Gastroesophageal sphincter (tissue), 4 donors: Measurements from ENCODE around the gene ATP4B. TPM values are rescaled to one million over a fixed set of nuclear protein-coding genes. Genes with fewer than 3 reads are reported as not detected.

Source experiments
- ATAC-seq: fragments of 150-250 bp; one replicate; pipeline ENCODE4 v1.9.1; 2016; ENCODE audit warnings: mild to moderate bottlenecking, moderate library complexity
- H3K27ac ChIP-seq, 4 donors: fragments of 200-600 bp; sonication (generic) in 3 of 4; 1 replicate in 3 of 4; 2 replicates in 1 of 4; pipeline ENCODE4 v1.5.1; 2016 to 2019
- H3K27me3 ChIP-seq: fragments of 200-600 bp; sonication (generic); one replicate; pipeline ENCODE4 v1.5.1; 2019
- H3K36me3 ChIP-seq, 2 donors: fragments of 200-600 bp; sonication (generic); one replicate each; pipeline ENCODE4 v1.5.1; 2019; ENCODE audit warnings: control low read depth in 1 of 2
- H3K4me1 ChIP-seq, 3 donors: fragments of 200-600 bp; sonication (generic); 1 replicate in 2 of 3; 2 replicates in 1 of 3; pipeline ENCODE4 v1.5.1; 2016 to 2019; ENCODE audit warnings: control low read depth in 2 of 3
- H3K4me3 ChIP-seq, 2 donors: fragments of 200-600 bp; sonication (generic); one replicate each; pipeline ENCODE4 v1.5.1; 2019; ENCODE audit warnings: mild to moderate bottlenecking in 1 of 2, moderate library complexity in 1 of 2
- H3K9me3 ChIP-seq, 3 donors: fragments of 200-600 bp; sonication (generic); one replicate each; pipeline ENCODE4 v1.5.1; 2017 to 2019; ENCODE audit warnings: control low read depth in 2 of 3
- CTCF ChIP-seq, 4 experiments: fragments of 200-600 bp in 2 of 4; fragments of 450-650 bp in 2 of 4; sonication (generic) in 1 of 4; IDR thresholded peaks; one replicate each; pipeline ENCODE4 v1.5.1; 2017 to 2019; ENCODE audit warnings: antibody characterized with exemption in 4 of 4, mild to moderate bottlenecking in 2 of 4, moderate library complexity in 2 of 4
- EP300 ChIP-seq: sonication (generic); formaldehyde crosslinking; IDR thresholded peaks from one replicate; pipeline ENCODE4 v1.6.1; 2017; ENCODE audit warnings: antibody characterized with exemption, mild to moderate bottlenecking
- POLR2A ChIP-seq, 2 donors: fragments of 450-650 bp; IDR thresholded peaks; one replicate each; pipeline ENCODE4 v1.6.1; 2017; ENCODE audit warnings: antibody characterized with exemption in 2 of 2, mild to moderate bottlenecking in 2 of 2, moderate library complexity in 1 of 2
- POLR2AphosphoS5 ChIP-seq: sonication (generic); formaldehyde crosslinking; IDR thresholded peaks from one replicate; pipeline ENCODE4 v1.6.1; 2017; ENCODE audit warnings: antibody characterized with exemption
- WGBS, 2 donors: methylation state at CpG; one replicate each; pipeline ENCODE4 v1.1.5; 2018; ENCODE audit warnings: low coverage in 1 of 2; 5-methylcytosine and 5-hydroxymethylcytosine counted together
- total RNA-seq, 4 donors: library from RNA; depleted of rRNA; stranded (reverse); fragments of >200 nt; gene quantifications; one replicate each; pipeline ENCODE4 v1.1.0, GENCODE V29; 2016

ATP4B gene
- total RNA-seq, 4 donors from 2014 or later: not detected

- no peak for ATAC-seq
- 93 to 96% methylated on average over 11 to 21 of the region's 42 CpGs for WGBS, 2 donors
- H3K27me3 ChIP-seq: no peaks in the 10 kb centered on the region
- no peaks in the 10 kb centered on the region for H3K4me1 ChIP-seq
- H3K27ac ChIP-seq: no peak overlapping the region
- no peaks in the 10 kb centered on the region for H3K9me3 ChIP-seq
- no peak overlapping the region for H3K4me3 ChIP-seq
- H3K36me3 ChIP-seq: peaks cover 0 to 87% of the 10 kb centered on the region in 2 donors
- no peak for TF ChIP-seq POLR2AphosphoS5
- TF ChIP-seq EP300: no peak
- no peak for TF ChIP-seq CTCF (IDR thresholded peaks at IDR 0.05)
- TF ChIP-seq POLR2A (IDR thresholded peaks at IDR 0.05): no peak
These were observed 26.5 kb downstream of the ATP4B start for GRCh38 chr13:113631341-113632095.

GRCh38 chr13:113630804-113631203 lies 27.2 kb downstream of the ATP4B start:
- TF ChIP-seq POLR2A (IDR thresholded peaks at IDR 0.05) (no peak), EP300 (no peak), POLR2AphosphoS5 (no peak)
- Histone ChIP-seq H3K4me3 (no peak overlapping the region), H3K9me3 (no peaks in the 10 kb centered on the region), H3K27ac (no peak overlapping the region), H3K36me3 (peaks cover 0 to 80% of the 10 kb centered on the region in 2 donors), H3K4me1 (no peaks in the 10 kb centered on the region), H3K27me3 (no peaks in the 10 kb centered on the region)
- ATAC-seq: no peak
- WGBS, 2 donors: no CpG with 5 or more reads among the region's 6 CpGs

- H3K4me3 ChIP-seq: no peak overlapping the region
- TF ChIP-seq POLR2A (IDR thresholded peaks at IDR 0.05) (no peak), CTCF (IDR thresholded peaks at IDR 0.05) (no peak), POLR2AphosphoS5 (no peak), EP300 (no peak)
- ATAC-seq: no peak
- H3K27ac ChIP-seq: no peak overlapping the region
- no peaks in the 10 kb centered on the region for H3K9me3 ChIP-seq
- peaks cover 0 to 75% of the 10 kb centered on the region in 2 donors for H3K36me3 ChIP-seq
- no peaks in the 10 kb centered on the region for H3K27me3 ChIP-seq
- 86 to 87% methylated on average over 8 to 10 of the region's 11 CpGs for WGBS, 2 donors
- H3K4me1 ChIP-seq: no peaks in the 10 kb centered on the region
These were observed 27.7 kb downstream of the ATP4B start for GRCh38 chr13:113630296-113630695.

GRCh38 chr13:113629866-113630265 lies 28.1 kb downstream of the ATP4B start:
- ATAC-seq: no peak
- peaks cover 0 to 70% of the 10 kb centered on the region in 2 donors for H3K36me3 ChIP-seq
- H3K4me1 ChIP-seq: no peaks in the 10 kb centered on the region
- no peak for TF ChIP-seq POLR2AphosphoS5
- TF ChIP-seq CTCF (IDR thresholded peaks at IDR 0.05): no peak
- TF ChIP-seq EP300: no peak
- TF ChIP-seq POLR2A (IDR thresholded peaks at IDR 0.05): no peak
- no peak overlapping the region for H3K4me3 ChIP-seq
- H3K27me3 ChIP-seq: no peaks in the 10 kb centered on the region
- no peaks in the 10 kb centered on the region for H3K9me3 ChIP-seq
- H3K27ac ChIP-seq: no peak overlapping the region
- WGBS, 2 donors: 67 to 80% methylated on average over 1 to 2 of the region's 17 CpGs

GRCh38 chr13:113628291-113629270 lies 29.4 kb downstream of the ATP4B start:
- Histone ChIP-seq H3K9me3 (no peaks in the 10 kb centered on the region), H3K36me3 (peaks cover 0 to 67% of the 10 kb centered on the region in 2 donors), H3K4me1 (no peaks in the 10 kb centered on the region), H3K27ac (no peak overlapping the region), H3K4me3 (no peak overlapping the region), H3K27me3 (no peaks in the 10 kb centered on the region)
- ATAC-seq: no peak
- TF ChIP-seq EP300 (no peak), CTCF (IDR thresholded peaks at IDR 0.05) (no peak), POLR2A (IDR thresholded peaks at IDR 0.05) (no peak), POLR2AphosphoS5 (no peak)
- WGBS, 2 donors: 75 to 100% methylated on average over 1 to 4 of the region's 30 CpGs
